NT2/D1 (cell line): ENCODE results near the gene CSH2.
A peak's percentile ranks its signal among the peaks of the same experiment; 100 is the strongest.
"Not testable (repeated sequence)": the region's sequence is repeated elsewhere in the genome, so short reads cannot be mapped to it uniquely, and the experiment has no call there.

Experiments
- DNase-seq: peaks from one replicate; pipeline ENCODE4 v3.0.0-alpha.2; 2011; ENCODE audit warnings: low read depth, low spot score
- H3K27me3 ChIP-seq: 2 replicates; pipeline ENCODE4 v1.6.0; 2011; ENCODE audit warnings: mild to moderate bottlenecking; ENCODE audit not compliant: insufficient read length, insufficient read depth
- H3K36me3 ChIP-seq: 2 replicates; pipeline ENCODE4 v1.6.1; 2011; ENCODE audit warnings: mild to moderate bottlenecking, low read length, mixed read lengths; ENCODE audit not compliant: insufficient read depth, insufficient read length
- H3K4me1 ChIP-seq: 2 replicates; pipeline ENCODE4 v1.5.1; 2011; ENCODE audit not compliant: insufficient read depth, insufficient read length
- H3K4me3 ChIP-seq: 2 replicates; pipeline ENCODE4 v1.5.1; 2011; ENCODE audit warnings: low read depth; ENCODE audit not compliant: insufficient read length
- H3K9ac ChIP-seq: 2 replicates; pipeline ENCODE4 v1.6.0; 2011; ENCODE audit warnings: low read depth; ENCODE audit not compliant: insufficient read length
- H3K9me3 ChIP-seq: 2 replicates; pipeline ENCODE4 v1.5.1; 2011; ENCODE audit warnings: mild to moderate bottlenecking, low read length; ENCODE audit not compliant: insufficient read depth
- SUZ12 ChIP-seq: IDR thresholded peaks from 2 replicates; pipeline ENCODE4 v1.6.1; 2011; ENCODE audit not compliant: insufficient read length, insufficient read depth; ENCODE audit errors: extremely low read depth
- YY1 ChIP-seq: IDR thresholded peaks from 2 replicates; pipeline ENCODE4 v1.6.1; 2011; ENCODE audit not compliant: insufficient read length, insufficient read depth
- ZNF274 ChIP-seq: IDR thresholded peaks from 2 replicates; pipeline ENCODE4 v1.6.1; 2011; ENCODE audit warnings: mild to moderate bottlenecking, low read depth, low read length

Gene CSH2

DNA sequence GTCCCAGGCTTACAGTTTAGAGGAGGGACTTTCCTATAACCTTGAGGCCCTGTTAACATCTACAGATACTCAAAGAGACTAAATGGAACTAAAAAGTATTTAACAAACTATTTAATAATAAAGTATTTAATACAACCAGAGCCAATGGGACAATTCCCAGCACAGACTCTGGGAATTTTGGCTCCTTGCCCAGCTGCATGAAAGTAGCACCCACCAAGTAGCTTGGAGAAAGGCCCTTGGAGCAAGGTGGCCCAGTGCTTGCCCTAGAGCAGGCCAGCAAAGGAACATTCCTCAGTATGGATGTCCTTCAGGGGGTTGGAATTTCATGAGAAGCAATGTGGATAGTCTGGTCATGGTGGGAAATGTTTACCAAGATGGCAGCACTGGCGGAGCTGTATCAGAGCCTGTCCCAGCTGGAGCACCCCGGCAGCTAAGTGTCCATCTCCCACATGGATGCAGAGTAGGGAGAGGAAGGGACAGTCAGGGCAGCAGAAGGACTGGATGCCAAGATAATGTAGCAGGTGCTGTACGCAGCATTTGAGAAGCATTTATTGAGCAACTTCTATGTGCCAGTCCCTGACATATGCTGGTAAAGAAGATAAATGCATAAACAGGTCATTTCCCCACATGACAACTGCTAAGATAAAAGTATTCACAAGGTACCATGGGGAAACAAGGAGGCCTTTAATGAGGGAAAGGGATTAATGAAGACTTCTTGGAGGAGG, 25.8 kb downstream of the CSH2 start:
- no peak overlapping the region for H3K4me3 ChIP-seq
- H3K9me3 ChIP-seq, result peaks cover 14% of the 10 kb centered on the region
- no peak for TF ChIP-seq SUZ12
- TF ChIP-seq ZNF274, result no peak
- no peak for TF ChIP-seq YY1
- H3K9ac ChIP-seq, result no peak overlapping the region
- DNase-seq, result no peak
- peaks cover 12% of the 10 kb centered on the region for H3K27me3 ChIP-seq
- no peaks in the 10 kb centered on the region for H3K36me3 ChIP-seq
- H3K4me1 ChIP-seq, result no peaks in the 10 kb centered on the region

DNA sequence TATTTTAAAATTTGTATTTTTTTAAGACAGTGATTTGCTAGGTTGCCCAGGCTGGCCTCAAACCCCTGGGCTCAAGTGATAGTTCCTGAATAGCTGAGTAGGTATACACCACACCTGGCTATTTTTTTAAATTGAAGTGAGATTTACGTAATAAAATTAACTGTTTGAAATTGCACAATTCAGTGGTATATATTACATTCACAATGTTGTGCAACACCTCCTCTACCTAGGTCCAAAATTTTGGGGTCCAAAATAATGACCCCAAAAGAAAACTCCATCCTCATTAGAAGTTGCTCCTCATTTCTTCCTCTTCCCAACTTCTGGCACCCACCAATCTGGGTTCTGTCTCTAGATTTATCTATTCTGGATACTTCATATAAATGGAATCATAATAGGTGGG, 28.0 kb downstream of the CSH2 start:
- Histone ChIP-seq H3K9ac (no peak overlapping the region), H3K27me3 (peaks cover 12% of the 10 kb centered on the region), H3K36me3 (peaks cover under 1% of the 10 kb centered on the region), H3K4me1 (peaks cover 6% of the 10 kb centered on the region), H3K9me3 (peaks cover 14% of the 10 kb centered on the region), H3K4me3 (no peak overlapping the region)
- TF ChIP-seq YY1 (no peak), ZNF274 (no peak), SUZ12 (no peak)
- no peak for DNase-seq

DNA sequence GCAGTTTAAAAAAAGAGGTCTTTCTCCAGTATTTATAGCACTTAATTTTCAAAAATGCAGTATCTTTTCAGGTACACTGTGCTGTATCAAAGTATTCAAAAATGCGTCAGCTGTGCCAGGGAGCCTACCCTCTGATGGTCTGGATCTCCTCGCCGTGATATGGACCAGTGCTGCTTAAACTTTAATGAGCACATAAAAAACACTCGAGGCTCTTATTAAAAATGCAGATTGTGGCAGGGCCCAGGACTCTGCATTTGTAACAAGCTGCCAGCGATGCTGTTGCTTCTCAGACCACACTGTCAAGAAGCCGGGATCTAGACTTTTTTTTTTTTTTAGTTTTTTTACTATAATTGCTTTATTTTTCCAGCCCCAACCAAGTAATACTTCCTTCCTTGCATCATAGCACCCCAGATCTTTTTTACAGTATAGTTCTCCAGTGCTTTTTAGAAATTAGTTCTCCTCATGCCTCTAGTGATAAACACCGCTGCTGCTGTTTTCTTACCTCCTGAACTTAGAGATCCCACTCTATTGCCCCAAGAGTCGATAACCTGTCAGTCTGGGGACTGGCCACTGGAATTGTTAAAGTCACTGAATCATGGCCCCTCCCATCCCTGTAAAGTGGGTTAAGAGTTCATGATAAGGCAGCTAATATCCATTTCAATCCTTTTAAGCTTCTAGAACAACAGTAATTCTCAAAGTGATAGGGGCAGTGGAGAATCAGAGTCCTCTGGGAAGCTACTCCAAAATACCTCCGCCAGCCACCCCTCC, 29.4 kb downstream of the CSH2 start:
- Histone ChIP-seq H3K9me3 (peaks cover 14% of the 10 kb centered on the region), H3K27me3 (peaks cover 12% of the 10 kb centered on the region), H3K36me3 (peaks cover 3% of the 10 kb centered on the region), H3K4me1 (peaks cover 8% of the 10 kb centered on the region), H3K9ac (peak overlapping the region; percentile 84), H3K4me3 (peak overlapping the region; percentile 79)
- TF ChIP-seq YY1 (no peak), SUZ12 (no peak), ZNF274 (no peak)
- no peak for DNase-seq

DNA sequence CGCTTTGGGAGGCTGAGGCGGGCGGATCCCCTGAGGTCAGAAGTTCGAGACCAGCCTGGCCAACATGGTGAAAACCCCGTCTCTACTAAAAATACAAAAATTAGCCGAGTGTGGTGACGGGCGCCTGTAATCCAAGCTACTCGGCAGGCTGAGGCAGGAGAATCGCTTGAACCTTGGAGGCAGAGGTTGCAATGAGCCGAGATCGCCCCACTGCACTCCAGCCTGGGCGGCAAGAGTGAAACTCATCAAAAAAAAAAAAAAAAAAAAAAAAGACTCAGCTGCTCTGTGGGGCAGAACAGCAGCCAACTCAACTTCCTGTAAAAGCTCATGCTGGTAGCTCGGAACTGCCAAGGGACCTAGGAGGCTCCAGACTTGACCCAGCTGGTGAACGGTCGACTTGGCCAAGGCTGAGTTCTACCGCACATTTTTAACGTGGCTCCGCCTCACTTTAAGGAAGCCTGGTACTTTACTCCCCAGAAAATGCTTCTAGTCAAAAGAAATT, 30.0 kb downstream of the CSH2 start:
- Histone ChIP-seq H3K9ac (peak overlapping the region; percentile 84), H3K4me1 (peaks cover 12% of the 10 kb centered on the region), H3K4me3 (peak overlapping the region; percentile 79), H3K9me3 (peaks cover 10% of the 10 kb centered on the region)
- H3K36me3 ChIP-seq, H3K27me3 ChIP-seq, DNase-seq: not testable (repeated sequence)

DNA sequence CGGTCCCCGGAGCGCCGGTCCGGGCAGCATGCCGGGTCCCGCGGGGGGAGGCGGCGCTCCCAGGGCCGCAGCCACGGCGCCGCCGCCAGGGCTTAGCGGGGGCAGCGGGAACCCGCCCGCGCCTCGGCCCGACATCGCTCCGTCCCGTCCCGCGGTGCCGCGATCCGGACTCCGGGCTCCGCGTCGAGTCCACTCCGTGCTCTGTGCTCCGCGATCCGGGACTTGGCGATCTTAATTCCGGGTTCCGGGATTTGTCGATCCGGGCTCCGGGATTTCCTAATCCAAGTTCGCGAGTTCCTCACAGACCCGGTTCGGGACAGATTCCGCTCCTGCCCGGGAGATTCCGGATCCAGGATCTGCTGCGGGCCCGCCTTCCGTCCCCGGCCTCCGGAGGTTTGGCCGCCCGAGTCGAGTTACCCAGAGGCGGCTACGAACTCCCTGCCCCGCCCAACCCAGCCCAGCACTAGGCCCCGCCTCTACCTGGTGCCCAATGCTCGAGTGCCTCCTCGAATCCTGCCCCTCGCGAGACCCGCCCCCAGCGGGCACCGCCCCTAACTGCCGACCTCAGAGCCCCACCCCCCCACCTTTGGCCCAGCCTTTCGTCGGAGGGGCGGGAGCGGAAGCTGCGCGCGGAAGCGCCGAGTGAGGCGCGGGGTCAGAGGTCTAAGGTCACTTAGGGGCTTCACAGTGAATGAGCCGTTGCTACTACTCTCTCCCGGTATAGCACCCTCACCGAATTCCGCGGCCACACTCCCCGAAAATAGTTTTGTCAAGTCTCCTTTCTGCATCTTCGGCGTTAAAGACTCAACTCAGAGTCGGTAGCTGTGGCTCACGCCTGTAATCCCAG, 30.7 kb downstream of the CSH2 start, which contains the start of gene SMARCD2:
Gene SMARCD2 (minus strand): TSS at position 146 of the 847 bp plus-strand sequence. CDS start 11 bp downstream, at position 135.
- H3K9me3 ChIP-seq, result peaks cover 4% of the 10 kb centered on the region; the same call in 1 of the 2 replicates
- no peak for TF ChIP-seq SUZ12
- no peak for TF ChIP-seq YY1
- no peak for TF ChIP-seq ZNF274
- peaks cover 17% of the 10 kb centered on the region for H3K4me1 ChIP-seq
- H3K4me3 ChIP-seq, result peak within 1 kb of the TSS; percentile 89
- H3K27me3 ChIP-seq, result peaks cover 2% of the 10 kb centered on the region
- DNase-seq, result peak; percentile 94
- peak within 1 kb of the TSS; percentile 93 for H3K9ac ChIP-seq
- H3K36me3 ChIP-seq, result peaks cover 10% of the 10 kb centered on the region

DNA sequence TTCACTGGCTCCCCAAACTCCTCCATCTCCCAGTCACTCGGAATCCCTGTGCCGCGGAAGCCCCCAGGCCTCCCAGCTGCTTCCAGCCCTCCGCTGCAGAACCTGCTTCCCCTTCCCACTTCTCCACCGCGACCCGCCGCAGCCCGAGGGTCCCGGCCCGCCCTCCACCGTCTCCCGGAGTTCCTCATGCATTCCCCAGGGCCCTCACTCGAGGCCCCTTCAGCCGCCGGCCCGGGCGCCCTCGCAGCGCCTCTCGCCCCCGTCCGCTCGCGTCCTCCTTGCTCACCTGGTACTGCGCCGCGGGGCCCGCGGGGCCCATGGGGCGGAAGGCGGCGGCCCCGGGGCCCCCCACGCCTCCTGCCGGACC, 31.3 kb downstream of the CSH2 start:
- TF ChIP-seq YY1 (no peak), ZNF274 (no peak), SUZ12 (no peak)
- Histone ChIP-seq H3K27me3 (no peaks in the 10 kb centered on the region), H3K4me3 (peak overlapping the region; percentile 89), H3K4me1 (peaks cover 18% of the 10 kb centered on the region), H3K36me3 (peaks cover 16% of the 10 kb centered on the region), H3K9me3 (no peaks in the 10 kb centered on the region), H3K9ac (peak overlapping the region; percentile 93)
- no peak for DNase-seq
